PC-9 (cell line): ENCODE data around the gene COL4A1. TPM values are rescaled to one million over a fixed set of nuclear protein-coding genes. Genes with fewer than 3 reads are reported as not detected.

Experiments used
- BruUV-seq: library from RNA; stranded (reverse); fragments of 400-500 nt; replicated peaks from 2 replicates; lab custom pipeline; 2021; lab: Mats Ljungman, UMichigan
- CTCF ChIA-PET: fragments of 300-600 bp; sonication (Branson Sonifier 250); formaldehyde crosslinking; loops from one replicate; lab custom pipeline; 2022; ENCODE audit warnings: antibody characterized with exemption; lab: Charles Lee
- POLR2A ChIA-PET: fragments of 300-600 bp; sonication (Branson Sonifier 250); formaldehyde crosslinking; loops from one replicate; lab custom pipeline; 2022; ENCODE audit warnings: antibody characterized with exemption; ENCODE audit not compliant: unreplicated experiment; lab: Charles Lee
- DNase-seq, 2 experiments: peaks; one replicate each; pipeline versions ENCODE4 v3.0.0 to v3.0.0-alpha.2; 2015 to 2022; ENCODE audit warnings: mixed read lengths in 1 of 2
- H2AFZ ChIP-seq: fragments of 200-600 bp; sonication (generic); 2 replicates; pipeline ENCODE4 v1.8.1; 2017; ENCODE audit warnings: antibody characterized with exemption
- H3F3A ChIP-seq: fragments of 200-600 bp; sonication (generic); 2 replicates; pipeline ENCODE4 v1.8.1; 2017; ENCODE audit warnings: antibody characterized with exemption, mild to moderate bottlenecking, low read depth; ENCODE audit not compliant: insufficient read depth
- H3K27ac ChIP-seq: fragments of 200-600 bp; sonication (generic); 2 replicates; pipeline ENCODE4 v1.6.1; 2016; ENCODE audit warnings: mixed run types
- H3K27me3 ChIP-seq: fragments of 200-600 bp; sonication (generic); 2 replicates; pipeline ENCODE4 v1.6.1; 2016; ENCODE audit warnings: low read depth, mixed run types; ENCODE audit not compliant: insufficient read depth
- H3K36me3 ChIP-seq: fragments of 200-600 bp; sonication (generic); 2 replicates; pipeline ENCODE4 v1.6.1; 2016; ENCODE audit warnings: low read depth, mixed run types
- H3K4me1 ChIP-seq: fragments of 200-600 bp; sonication (generic); replicated peaks from 2 replicates; pipeline ENCODE4 v1.6.1; 2016; ENCODE audit warnings: mixed run types; ENCODE audit not compliant: insufficient read depth
- H3K4me2 ChIP-seq: fragments of 200-600 bp; sonication (generic); 2 replicates; pipeline ENCODE4 v1.6.1; 2017; ENCODE audit warnings: mixed run types
- H3K4me3 ChIP-seq: fragments of 200-600 bp; sonication (generic); 2 replicates; pipeline ENCODE4 v1.6.1; 2016; ENCODE audit warnings: mixed run types
- H3K79me2 ChIP-seq: fragments of 200-600 bp; sonication (generic); 2 replicates; pipeline ENCODE4 v1.6.1; 2017; ENCODE audit warnings: low read depth, mixed run types
- H3K9me2 ChIP-seq: fragments of 200-600 bp; sonication (generic); 2 replicates; pipeline ENCODE4 v1.8.1; 2017; ENCODE audit warnings: mild to moderate bottlenecking; ENCODE audit not compliant: insufficient read depth
- H3K9me3 ChIP-seq: fragments of 200-600 bp; sonication (generic); 2 replicates; pipeline ENCODE4 v1.8.1; 2016; ENCODE audit warnings: low read depth; ENCODE audit not compliant: insufficient read depth
- H4K20me1 ChIP-seq: fragments of 200-600 bp; sonication (generic); 2 replicates; pipeline ENCODE4 v1.8.1; 2017; ENCODE audit not compliant: insufficient read depth
- CTCF ChIP-seq: fragments of 200-600 bp; sonication (generic); conservative IDR thresholded peaks from 2 replicates; pipeline ENCODE4 v1.6.1; 2017; ENCODE audit warnings: mixed run types, antibody characterized with exemption, mild to moderate bottlenecking, moderate library complexity
- EZH2 ChIP-seq: fragments of 200-600 bp; sonication (generic); IDR thresholded peaks from 2 replicates; pipeline ENCODE4 v1.8.0; 2017; ENCODE audit warnings: antibody characterized with exemption, low read depth
- intact Hi-C: fragments of 100-400 bp; cut with micrococcal nuclease; formaldehyde crosslinking; loops from one replicate; pipeline ENCODE4 v1.10.0; 2022; ENCODE audit not compliant: unreplicated experiment
- total RNA-seq: library from RNA; stranded (reverse); gene quantifications from 2 replicates; pipeline ENCODE4 v1.2.3, GENCODE V29; 2021

The COL4A1 gene
- total RNA-seq, 1 experiment from 2014 or later, result 24.5 TPM

DNA sequence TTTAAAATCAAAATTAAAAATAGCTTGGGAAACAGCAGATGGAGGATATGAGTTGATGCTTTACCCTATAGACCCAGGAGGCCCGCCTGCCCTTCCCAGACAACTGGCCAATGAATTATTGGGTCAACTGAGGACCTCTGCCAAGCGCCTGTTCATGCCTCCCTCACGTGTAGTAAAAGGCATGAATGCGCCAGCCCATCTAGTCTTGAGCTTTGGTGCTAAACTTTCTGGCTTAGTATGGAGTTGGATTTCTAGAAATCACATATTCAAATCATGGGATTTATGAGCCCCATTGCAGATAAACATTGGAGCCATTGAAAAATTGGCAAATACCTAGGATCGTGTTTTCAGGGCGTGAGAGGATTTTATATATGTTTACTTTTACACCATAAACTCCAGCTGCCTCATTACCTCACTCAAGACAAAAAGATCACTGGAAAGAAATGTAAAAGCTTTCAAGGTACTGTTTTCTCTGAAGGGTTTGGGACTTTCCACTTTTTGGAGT is 47.2 kb upstream of the COL4A1 start:
- Histone ChIP-seq H3K36me3 (no peaks in the 10 kb centered on the region), H3K27ac (no peak overlapping the region), H3K9me2 (no peaks in the 10 kb centered on the region), H3K79me2 (no peaks in the 10 kb centered on the region), H2AFZ (no peak overlapping the region), H3K4me2 (no peak overlapping the region), H3K4me3 (no peak overlapping the region), H3K27me3 (no peaks in the 10 kb centered on the region), H3K4me1 (peaks cover 4% of the 10 kb centered on the region), H3F3A (peaks cover 7% of the 10 kb centered on the region), H4K20me1 (no peaks in the 10 kb centered on the region), H3K9me3 (no peaks in the 10 kb centered on the region)
- POLR2A ChIA-PET, result no interaction called here
- peak in 1 of 2 experiments; percentile 48 for DNase-seq
- BruUV-seq, result no TSS peak
- intact Hi-C loops, result no loop called here
- TF ChIP-seq CTCF (no peak), EZH2 (no peak)
- CTCF ChIA-PET, result no interaction called here

GRCh38 chr13:110353339-110353977 is 46.5 kb upstream of the COL4A1 start:
- Histone ChIP-seq H3K9me3 (no peaks in the 10 kb centered on the region), H3F3A (peaks cover 14% of the 10 kb centered on the region), H3K79me2 (no peaks in the 10 kb centered on the region), H3K27ac (no peak overlapping the region), H3K36me3 (no peaks in the 10 kb centered on the region), H3K4me1 (peaks cover 11% of the 10 kb centered on the region), H3K4me2 (no peak overlapping the region), H2AFZ (no peak overlapping the region), H4K20me1 (no peaks in the 10 kb centered on the region), H3K9me2 (no peaks in the 10 kb centered on the region), H3K27me3 (no peaks in the 10 kb centered on the region), H3K4me3 (no peak overlapping the region)
- intact Hi-C loops, result no loop called here
- no peak for DNase-seq
- POLR2A ChIA-PET, result no interaction called here
- CTCF ChIA-PET, result no interaction called here
- TF ChIP-seq EZH2, result no peak
- TF ChIP-seq CTCF, result no peak
- BruUV-seq, result no TSS peak

- BruUV-seq, result no TSS peak
- no peaks in the 10 kb centered on the region for H3K9me3 ChIP-seq
- DNase-seq, result no peak
- intact Hi-C loops, result no loop called here
- no peak overlapping the region for H3K4me2 ChIP-seq
- H3K4me1 ChIP-seq, result peaks cover 19% of the 10 kb centered on the region
- H3K79me2 ChIP-seq, result no peaks in the 10 kb centered on the region
- ChIA-PET CTCF (no interaction called here), POLR2A (no interaction called here)
- H3F3A ChIP-seq, result peaks cover 21% of the 10 kb centered on the region
- TF ChIP-seq CTCF (no peak; the same call in 1 of the 2 replicates), EZH2 (no peak)
- H3K27me3 ChIP-seq, result no peaks in the 10 kb centered on the region
- H3K36me3 ChIP-seq, result no peaks in the 10 kb centered on the region
- H3K27ac ChIP-seq, result no peak overlapping the region
- H2AFZ ChIP-seq, result no peak overlapping the region
- H3K9me2 ChIP-seq, result no peaks in the 10 kb centered on the region
- H3K4me3 ChIP-seq, result no peak overlapping the region
- no peaks in the 10 kb centered on the region for H4K20me1 ChIP-seq
Measured at GRCh38 chr13:110352735-110353134, 45.8 kb upstream of the COL4A1 start.
